NCI-H748 treated with DMSO at 0.1 percent for 48 hours (cell line): ENCODE measurements around the gene B3GALT5.
A peak's percentile ranks its signal among the peaks of the same experiment; 100 is the strongest.

Experiments
- DNase-seq: peaks from one replicate; lab custom pipeline; 2025; lab: John Stamatoyannopoulos, UW

B3GALT5 gene

DNA sequence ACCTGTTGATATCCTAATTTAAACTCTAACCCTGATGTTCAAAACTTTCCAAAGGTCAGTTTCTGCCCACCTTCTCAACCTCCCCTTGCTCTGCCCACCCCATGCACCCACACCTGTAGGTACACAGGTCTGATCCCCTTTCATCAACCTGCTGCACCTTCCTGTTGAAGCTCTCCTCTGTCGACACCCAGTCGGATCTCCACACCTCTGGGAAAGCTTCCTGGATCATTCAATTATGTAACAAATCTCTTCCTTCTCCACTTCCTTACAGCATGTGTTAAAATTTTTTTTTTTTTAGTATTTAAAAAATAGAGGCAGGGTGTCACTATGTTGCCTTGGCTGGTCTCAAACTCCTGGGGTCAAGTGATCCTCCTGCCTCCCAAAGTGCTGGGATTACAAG lies 87.6 kb downstream of the B3GALT5 start:
- no peak for DNase-seq

DNA sequence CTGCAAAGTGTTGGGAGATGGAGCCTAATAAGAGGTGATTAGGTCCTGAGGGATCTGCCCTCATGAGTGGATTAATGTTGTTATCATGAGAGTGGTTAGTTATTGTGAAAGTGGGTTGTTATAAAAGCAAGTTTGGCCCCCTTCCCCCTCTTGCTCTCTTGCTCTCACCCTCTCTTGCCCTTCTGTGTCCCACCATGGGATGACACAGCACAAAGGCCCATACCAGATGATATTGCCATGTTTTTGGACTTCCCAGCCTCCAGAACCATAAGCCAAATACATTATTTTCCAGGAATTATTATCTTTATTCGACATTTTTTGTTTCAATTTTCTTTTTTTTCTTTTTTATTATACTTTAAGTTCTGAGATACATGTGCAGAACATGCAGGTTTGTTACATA lies 90.8 kb downstream of the B3GALT5 start:
- DNase-seq = no peak

DNA sequence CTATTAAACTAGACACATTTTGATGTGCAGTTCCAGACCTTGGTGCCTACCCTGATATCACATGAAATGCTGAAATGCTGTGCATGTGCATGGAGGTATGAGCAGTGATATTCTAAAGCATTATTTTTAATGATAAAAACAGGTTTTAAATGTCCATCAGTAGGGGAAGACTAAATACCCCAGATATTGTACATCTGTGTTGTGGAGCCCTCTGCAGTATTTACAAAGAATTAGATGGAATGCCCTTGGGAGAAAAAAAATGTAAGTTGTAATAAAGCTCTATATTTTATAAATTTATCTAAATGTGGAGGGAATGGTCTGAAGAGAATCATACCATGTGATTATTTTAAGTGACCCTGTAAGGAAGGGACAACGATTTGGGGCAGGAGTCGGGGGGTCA lies 93.1 kb downstream of the B3GALT5 start:
- DNase-seq = no peak

DNA sequence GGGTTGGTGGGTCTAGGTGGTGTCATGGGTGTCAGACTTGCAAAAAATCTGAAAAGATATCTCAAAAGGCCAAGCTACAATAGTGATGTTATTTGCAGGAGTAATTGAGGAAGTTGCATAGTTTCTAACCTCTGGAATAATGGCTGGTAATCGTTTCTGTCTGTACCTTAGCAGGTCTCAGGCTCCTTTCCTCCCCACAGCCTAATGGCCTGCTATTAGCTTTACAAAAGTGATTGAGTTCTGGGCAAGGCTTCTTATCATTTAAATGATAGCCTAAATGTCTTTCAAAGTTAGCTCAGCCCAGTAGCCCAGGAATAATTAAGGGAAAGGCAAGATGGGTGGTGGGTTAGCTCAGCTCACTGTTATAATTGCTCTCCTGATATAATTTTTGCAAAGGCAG lies 94.6 kb downstream of the B3GALT5 start:
- DNase-seq = no peak

DNA sequence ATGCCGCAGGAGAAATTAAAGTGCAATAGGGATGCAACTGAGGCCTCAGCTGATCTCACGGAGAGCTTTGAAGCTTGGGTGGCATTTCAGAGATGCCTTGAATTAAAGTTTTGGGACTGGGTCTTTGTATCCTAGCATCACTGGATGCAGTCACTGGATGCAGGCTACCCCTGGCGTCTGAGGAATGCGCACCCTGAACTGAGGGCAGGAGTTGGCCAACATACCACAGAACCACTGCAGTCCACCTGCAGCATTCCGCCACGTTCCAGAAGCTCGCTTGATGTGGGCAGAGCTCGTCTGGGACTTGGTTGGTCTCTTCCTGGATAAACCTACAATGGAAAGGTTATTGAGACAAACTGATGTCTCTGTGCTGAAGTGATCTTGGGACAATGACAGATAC lies 98.1 kb downstream of the B3GALT5 start:
- DNase-seq = no peak

DNA sequence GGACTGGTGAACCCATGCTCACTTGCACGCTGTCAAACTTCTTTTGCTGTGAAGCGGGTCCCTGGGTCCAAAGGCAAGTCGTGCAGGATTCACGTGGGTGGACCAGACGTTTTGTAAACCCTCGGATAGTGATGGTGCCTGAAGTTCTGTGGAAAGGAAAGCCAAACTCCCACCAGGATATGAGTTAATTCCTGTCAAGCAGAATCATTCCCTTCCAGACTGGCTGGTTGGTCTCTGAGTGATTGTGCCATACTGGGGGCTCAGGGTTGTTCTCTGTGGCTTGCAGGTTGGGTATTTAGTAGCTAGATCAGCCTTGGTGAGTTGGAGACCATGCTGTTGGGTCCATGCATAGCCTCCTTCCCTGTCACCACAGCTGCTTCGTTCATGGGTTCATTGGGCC lies 99.5 kb downstream of the B3GALT5 start:
- DNase-seq = no peak

DNA sequence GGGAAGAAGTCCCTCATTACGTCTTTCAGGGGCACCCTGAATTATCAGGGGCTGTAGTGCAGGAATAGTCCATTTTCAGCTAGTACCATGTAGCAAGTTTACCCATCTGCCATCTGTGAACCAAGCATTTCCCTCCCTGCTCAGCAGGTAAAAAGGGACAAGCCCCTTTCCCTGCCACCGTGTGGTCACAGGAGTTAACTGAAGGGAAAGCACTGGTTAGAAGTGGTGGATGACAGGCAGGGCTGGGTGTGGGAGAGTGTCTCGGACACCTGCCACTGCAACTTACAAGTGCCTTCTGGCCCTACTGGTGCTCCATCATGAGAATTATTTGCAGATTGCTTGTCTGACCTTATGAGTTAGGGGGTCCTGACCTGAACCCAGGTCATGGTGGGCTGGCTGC lies 100.2 kb downstream of the B3GALT5 start:
- peak; percentile 6 for DNase-seq

DNA sequence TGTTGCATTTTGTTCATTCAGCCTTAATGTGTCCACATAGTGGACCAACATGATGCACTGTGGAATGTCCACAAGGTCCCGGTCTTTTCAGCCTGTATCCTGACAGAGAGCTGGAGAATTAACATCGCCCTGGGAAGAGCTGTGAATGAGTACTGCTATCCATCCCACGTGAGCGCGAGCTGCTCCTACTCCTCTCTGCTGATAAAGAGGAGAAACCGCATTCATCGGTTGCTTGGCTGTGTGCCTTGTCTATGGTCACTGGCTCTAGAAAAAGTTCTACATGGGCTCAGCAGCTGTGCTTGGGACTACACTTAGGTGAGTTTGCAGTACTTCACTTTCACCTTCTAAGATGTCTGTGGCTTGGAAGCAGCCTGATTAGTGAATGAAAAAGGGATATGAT lies 101.2 kb downstream of the B3GALT5 start:
- DNase-seq = no peak

DNA sequence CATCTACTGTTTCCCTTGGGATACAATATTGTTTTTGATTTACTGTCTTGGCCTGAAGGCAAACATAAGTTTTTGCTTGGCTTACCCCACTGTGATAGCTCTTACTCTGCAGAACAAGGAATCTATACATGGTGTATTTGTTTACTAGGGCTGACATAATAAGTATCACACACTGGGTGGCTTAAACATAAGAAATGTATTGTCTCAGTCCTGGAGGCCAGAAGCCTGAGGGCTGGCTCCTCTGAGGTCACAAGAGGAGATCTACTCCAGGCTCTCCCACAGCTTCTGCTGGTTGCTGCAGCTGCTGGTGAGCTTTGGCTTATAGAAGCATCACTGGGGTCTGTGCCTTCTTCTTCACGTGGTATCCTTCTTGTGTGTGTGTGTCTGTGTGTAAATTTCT lies 101.6 kb downstream of the B3GALT5 start:
- no peak for DNase-seq

DNA sequence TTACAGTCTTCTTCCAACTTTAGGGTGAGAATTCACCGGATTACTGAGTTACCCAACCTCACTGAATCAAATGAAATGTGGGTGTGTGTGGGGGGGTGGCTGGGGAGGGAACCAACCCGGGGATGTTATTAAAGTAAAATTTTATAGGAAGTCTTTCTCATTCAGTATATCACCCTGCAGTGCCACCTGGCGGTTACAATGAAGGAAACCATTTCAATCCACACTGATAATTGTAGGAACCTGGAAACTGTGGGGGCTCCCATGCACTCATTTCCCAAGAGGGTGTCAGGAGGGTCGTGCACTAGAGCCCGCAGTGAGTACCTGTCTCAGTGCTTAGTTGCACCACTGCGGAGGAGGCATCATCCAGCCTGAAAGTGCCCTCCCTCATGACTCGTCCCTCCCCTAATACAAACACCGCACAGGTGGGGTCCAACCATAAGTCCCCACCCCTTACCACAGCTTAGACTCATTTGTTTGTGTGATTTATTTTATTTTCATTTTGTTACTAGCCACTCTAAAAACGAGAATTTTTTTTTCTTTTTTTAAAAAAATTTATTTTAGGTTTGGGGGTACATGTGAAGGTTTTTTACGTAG lies 103.2 kb downstream of the B3GALT5 start:
- DNase-seq = peak; percentile 37

DNA sequence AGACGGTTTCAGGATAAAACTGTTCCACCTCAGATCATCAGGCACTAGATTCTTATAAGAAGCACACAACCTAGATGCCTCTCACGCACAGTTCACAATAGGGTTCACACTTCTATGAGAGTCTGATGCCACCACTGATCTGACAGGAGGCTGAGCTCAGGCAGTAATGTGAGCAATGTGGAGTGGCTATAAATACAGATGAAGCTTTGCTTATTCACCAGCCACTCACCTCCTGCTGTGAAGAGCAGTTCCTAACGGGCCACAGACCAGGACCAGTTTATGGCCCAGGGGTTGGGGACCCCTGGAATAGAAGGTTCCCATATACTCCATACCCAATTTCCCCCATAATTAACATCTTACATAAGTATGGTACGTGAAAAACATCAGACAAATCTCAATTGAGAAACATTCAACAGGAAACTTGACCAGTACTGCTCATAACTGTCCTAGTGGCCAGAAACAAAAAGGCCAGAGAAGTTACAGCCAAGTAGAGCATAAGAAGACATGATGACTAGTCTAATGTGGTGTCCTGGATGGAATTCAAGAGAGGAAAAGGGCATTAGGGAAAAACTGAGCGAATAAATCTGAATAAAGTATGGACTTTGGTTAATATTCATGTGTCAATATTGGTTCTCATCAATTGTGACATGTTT lies 107.5 kb downstream of the B3GALT5 start:
- no peak for DNase-seq

DNA sequence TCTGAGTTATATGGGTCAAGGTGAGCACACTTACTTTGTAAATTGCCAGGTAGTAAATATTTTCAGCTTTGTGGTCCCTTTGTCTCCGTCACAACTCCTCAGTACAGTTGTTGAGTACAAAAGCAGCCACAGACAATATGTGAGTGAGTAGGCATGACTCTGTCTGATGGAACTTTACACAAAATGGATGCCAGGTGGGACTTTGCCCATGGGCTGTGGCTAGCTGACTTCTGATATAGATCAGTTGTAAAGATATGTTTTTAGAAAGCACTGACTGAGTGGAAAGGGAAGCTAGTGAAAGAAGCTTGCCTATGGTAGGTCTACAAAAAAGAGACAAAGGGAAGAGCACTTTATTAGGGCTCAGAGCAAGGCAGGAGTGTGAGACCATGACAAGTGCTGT lies 109.1 kb downstream of the B3GALT5 start:
- DNase-seq = no peak
